ENCODE measurements around the gene INAVA.

DNA sequence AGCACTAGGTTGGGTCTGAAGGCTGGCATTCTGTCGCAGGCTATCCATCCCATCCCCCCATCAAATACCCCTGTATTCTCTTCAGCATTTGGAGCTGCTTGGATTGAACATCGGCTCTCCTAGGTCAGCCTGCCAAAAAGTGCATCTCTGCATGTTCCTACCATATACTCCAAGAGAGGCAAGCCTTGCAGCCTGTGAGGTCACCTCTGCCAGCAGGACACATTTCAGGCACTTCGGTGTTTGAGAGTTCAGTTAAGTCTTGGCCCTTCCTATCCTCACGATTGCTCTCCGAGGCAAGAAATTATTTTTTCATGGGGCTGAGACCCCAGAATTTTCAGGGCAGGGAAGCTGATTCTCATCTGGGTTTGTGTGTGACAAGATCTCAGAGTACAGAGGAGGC lies 19.3 kb upstream of the INAVA start:
- TF ChIP-seq, protein P1, sequence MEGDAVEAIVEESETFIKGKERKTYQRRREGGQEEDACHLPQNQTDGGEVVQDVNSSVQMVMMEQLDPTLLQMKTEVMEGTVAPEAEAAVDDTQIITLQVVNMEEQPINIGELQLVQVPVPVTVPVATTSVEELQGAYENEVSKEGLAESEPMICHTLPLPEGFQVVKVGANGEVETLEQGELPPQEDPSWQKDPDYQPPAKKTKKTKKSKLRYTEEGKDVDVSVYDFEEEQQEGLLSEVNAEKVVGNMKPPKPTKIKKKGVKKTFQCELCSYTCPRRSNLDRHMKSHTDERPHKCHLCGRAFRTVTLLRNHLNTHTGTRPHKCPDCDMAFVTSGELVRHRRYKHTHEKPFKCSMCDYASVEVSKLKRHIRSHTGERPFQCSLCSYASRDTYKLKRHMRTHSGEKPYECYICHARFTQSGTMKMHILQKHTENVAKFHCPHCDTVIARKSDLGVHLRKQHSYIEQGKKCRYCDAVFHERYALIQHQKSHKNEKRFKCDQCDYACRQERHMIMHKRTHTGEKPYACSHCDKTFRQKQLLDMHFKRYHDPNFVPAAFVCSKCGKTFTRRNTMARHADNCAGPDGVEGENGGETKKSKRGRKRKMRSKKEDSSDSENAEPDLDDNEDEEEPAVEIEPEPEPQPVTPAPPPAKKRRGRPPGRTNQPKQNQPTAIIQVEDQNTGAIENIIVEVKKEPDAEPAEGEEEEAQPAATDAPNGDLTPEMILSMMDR (IDR thresholded peaks at IDR 0.05; ENCODE audit: low read depth, low read length), result no peak
- no peak for TF ChIP-seq EZH2phosphoT487 (IDR thresholded peaks at IDR 0.05; ENCODE audit: low read depth)
